Ascending aorta (tissue), 2 donors: ENCODE measurements around the gene HSD17B3. TPM values are rescaled to one million over a fixed set of nuclear protein-coding genes. Genes with fewer than 3 reads are reported as not detected.

Experiments
- DNase-seq, 2 donors: peaks; one replicate each; pipeline ENCODE4 v3.0.0-alpha.2; 2019; ENCODE audit warnings: low spot score in 2 of 2
- H3K27ac ChIP-seq, 2 donors: fragments of 200-600 bp; sonication (generic); one replicate each; pipeline ENCODE4 v1.5.1; 2016 to 2017; ENCODE audit warnings: mild to moderate bottlenecking in 1 of 2
- H3K27me3 ChIP-seq: fragments of 200-600 bp; sonication (generic); one replicate; pipeline ENCODE4 v1.5.1; 2017
- H3K36me3 ChIP-seq, 2 donors: fragments of 200-600 bp; sonication (generic); one replicate each; pipeline ENCODE4 v1.5.1; 2016
- H3K4me1 ChIP-seq, 2 donors: fragments of 200-600 bp; sonication (generic); one replicate each; pipeline ENCODE4 v1.5.1; 2016 to 2017; ENCODE audit warnings: mild to moderate bottlenecking in 1 of 2
- H3K4me3 ChIP-seq, 2 donors: fragments of 200-600 bp; sonication (generic); one replicate each; pipeline ENCODE4 v1.5.1; 2016 to 2017; ENCODE audit warnings: mild to moderate bottlenecking in 1 of 2
- H3K9me3 ChIP-seq, 2 donors: fragments of 200-600 bp; sonication (generic); one replicate each; pipeline ENCODE4 v1.5.1; 2016
- CTCF ChIP-seq, 3 experiments: fragments of 200-600 bp in 2 of 3; fragments of 450-650 bp in 1 of 3; sonication (generic) in 2 of 3; IDR thresholded peaks; one replicate each; pipeline ENCODE4 v1.5.1; 2016 to 2019; ENCODE audit warnings: antibody characterized with exemption in 3 of 3, mild to moderate bottlenecking in 1 of 3, moderate library complexity in 1 of 3
- intact Hi-C: fragments of 100-400 bp; cut with DNase I; formaldehyde crosslinking; loops from one replicate; pipeline ENCODE4 v1.15.1; 2023
- total RNA-seq: library from RNA; depleted of rRNA; stranded (reverse); fragments of >200 nt; gene quantifications from one replicate; pipeline ENCODE4 v1.1.0, GENCODE V29; 2016

HSD17B3 gene
- total RNA-seq, 1 donor from 2014 or later: not detected

GRCh38 chr9:96188571-96188970 is 113.4 kb downstream of the HSD17B3 start:
- no peak overlapping the region for H3K4me3 ChIP-seq
- no peaks in the 10 kb centered on the region for H3K27me3 ChIP-seq
- no peak overlapping the region for H3K27ac ChIP-seq
- no peaks in the 10 kb centered on the region for H3K36me3 ChIP-seq
- H3K4me1 ChIP-seq: no peaks in the 10 kb centered on the region
- intact Hi-C loops: no loop called here
- TF ChIP-seq CTCF (IDR thresholded peaks at IDR 0.05): no peak
- H3K9me3 ChIP-seq: peaks cover 0 to 7% of the 10 kb centered on the region in 2 donors
- no peak for DNase-seq

- H3K27ac ChIP-seq: no peak overlapping the region
- H3K27me3 ChIP-seq: no peaks in the 10 kb centered on the region
- H3K4me1 ChIP-seq: no peaks in the 10 kb centered on the region
- intact Hi-C loops: no loop called here
- no peaks in the 10 kb centered on the region for H3K36me3 ChIP-seq
- peaks cover 0 to 7% of the 10 kb centered on the region in 2 donors for H3K9me3 ChIP-seq
- no peak for TF ChIP-seq CTCF (IDR thresholded peaks at IDR 0.05)
- DNase-seq: no peak
- H3K4me3 ChIP-seq: no peak overlapping the region
Measured at GRCh38 chr9:96187151-96187555, 114.8 kb downstream of the HSD17B3 start.

- H3K9me3 ChIP-seq: peaks cover 0 to 7% of the 10 kb centered on the region in 2 donors
- TF ChIP-seq CTCF (IDR thresholded peaks at IDR 0.05): no peak
- intact Hi-C loops: no loop called here
- peak overlapping the region in 1 of 2 donors; percentile 13 for H3K4me3 ChIP-seq
- DNase-seq: no peak
- no peaks in the 10 kb centered on the region for H3K27me3 ChIP-seq
- H3K27ac ChIP-seq: no peak overlapping the region
- H3K36me3 ChIP-seq: no peaks in the 10 kb centered on the region
- no peaks in the 10 kb centered on the region for H3K4me1 ChIP-seq
Measured at GRCh38 chr9:96186591-96187011, 115.4 kb downstream of the HSD17B3 start.

- DNase-seq: no peak
- H3K9me3 ChIP-seq: peaks cover 0 to 7% of the 10 kb centered on the region in 2 donors
- TF ChIP-seq CTCF (IDR thresholded peaks at IDR 0.05): no peak
- no peak overlapping the region for H3K27ac ChIP-seq
- no peaks in the 10 kb centered on the region for H3K27me3 ChIP-seq
- H3K36me3 ChIP-seq: no peaks in the 10 kb centered on the region
- intact Hi-C loops: no loop called here
- H3K4me1 ChIP-seq: no peaks in the 10 kb centered on the region
- H3K4me3 ChIP-seq: no peak overlapping the region
Measured at GRCh38 chr9:96185518-96186156, 116.3 kb downstream of the HSD17B3 start.

Other genes starting within 250 kb of the HSD17B3 start
- gene SLC35D2, start 81.5 kb upstream of the HSD17B3 start, total RNA-seq: 11.9 TPM
- gene ZNF367, start 116.2 kb upstream of the HSD17B3 start, total RNA-seq: 3.9 TPM
- gene HABP4, start 148.0 kb upstream of the HSD17B3 start, total RNA-seq: 26.9 TPM